ENCODE results near the gene BMPR1A.

Gene BMPR1A

DNA sequence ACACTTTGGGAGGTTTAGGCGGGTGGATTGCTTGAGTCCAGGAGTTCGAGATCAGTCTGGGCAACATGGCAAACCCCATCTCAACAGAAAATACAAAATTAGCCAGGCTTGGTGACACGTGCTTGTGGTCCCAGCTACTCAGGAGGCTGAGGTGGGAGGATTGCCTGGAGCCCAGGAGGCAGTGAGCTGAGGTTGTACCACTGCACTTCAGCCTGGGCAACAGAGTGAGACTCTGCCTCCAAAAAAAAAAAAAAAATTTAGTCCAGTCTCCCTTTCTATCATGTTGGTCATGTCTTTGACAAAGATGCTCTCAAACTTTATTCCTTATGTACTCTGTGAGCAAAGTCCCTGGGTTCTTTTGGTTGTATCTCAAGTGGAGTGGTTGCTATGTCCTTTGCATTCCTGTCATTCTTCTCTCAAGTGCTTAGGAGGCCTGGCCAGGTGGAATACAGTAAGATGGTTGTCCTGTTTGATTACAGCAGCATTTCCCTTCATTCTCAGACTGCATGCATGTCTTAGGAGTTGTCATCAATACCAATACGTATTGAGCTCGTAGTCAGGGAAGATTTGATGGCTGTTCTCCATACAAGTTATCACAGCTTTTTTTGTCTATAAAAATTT is 115.3 kb downstream of the BMPR1A start:
- POLR2A ChIA-PET, result no interaction called here
- TF ChIP-seq, protein P1, sequence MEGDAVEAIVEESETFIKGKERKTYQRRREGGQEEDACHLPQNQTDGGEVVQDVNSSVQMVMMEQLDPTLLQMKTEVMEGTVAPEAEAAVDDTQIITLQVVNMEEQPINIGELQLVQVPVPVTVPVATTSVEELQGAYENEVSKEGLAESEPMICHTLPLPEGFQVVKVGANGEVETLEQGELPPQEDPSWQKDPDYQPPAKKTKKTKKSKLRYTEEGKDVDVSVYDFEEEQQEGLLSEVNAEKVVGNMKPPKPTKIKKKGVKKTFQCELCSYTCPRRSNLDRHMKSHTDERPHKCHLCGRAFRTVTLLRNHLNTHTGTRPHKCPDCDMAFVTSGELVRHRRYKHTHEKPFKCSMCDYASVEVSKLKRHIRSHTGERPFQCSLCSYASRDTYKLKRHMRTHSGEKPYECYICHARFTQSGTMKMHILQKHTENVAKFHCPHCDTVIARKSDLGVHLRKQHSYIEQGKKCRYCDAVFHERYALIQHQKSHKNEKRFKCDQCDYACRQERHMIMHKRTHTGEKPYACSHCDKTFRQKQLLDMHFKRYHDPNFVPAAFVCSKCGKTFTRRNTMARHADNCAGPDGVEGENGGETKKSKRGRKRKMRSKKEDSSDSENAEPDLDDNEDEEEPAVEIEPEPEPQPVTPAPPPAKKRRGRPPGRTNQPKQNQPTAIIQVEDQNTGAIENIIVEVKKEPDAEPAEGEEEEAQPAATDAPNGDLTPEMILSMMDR (IDR thresholded peaks at IDR 0.05; ENCODE audit: insufficient read depth, low read length, missing control alignments), result no peak
- DNase-seq (ENCODE audit: low read depth, low spot score), result no peak

DNA sequence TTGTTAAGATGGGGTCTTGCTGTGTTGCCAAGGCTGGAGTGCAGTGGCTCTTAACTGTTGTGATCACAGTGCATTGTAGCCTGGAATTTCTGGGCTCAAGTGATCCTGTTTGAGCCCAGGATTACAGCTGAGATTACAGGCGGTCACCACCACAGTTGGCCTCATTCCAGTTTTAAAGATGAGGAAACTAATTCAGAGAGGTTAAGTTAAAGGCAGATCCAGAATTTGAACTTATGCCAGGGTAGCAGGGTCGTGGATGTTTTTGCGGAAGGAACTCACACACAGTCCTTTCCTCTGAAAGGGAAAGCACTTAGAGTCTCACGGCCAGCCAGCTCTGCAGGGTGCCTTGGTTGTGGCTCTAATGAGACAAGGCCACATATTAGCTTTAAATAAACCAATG is 116.3 kb downstream of the BMPR1A start:
- no peak overlapping the region for H3K4me3 ChIP-seq (ENCODE audit: low read depth, low read length)
- TF ChIP-seq, protein P1 (IDR thresholded peaks at IDR 0.05; ENCODE audit: insufficient read depth, low read length, missing control alignments), result no peak
- CTCF ChIA-PET, result interaction anchor here (0.7 to 1.3 kb wide), 4 partner anchors 8 to 184 kb away, joined by 3 to 5 read pairs (median 4); no protein-coding TSS in a partner anchor
- POLR2A ChIA-PET, result no interaction called here
- no peak for DNase-seq (ENCODE audit: low read depth, low spot score)

More for the DNA sequence above, 115.3 kb downstream of the BMPR1A start:
- CTCF ChIA-PET, result interaction anchor here (1.0 to 1.3 kb wide), 2 partner anchors 16 to 183 kb away, joined by 3 to 5 read pairs; no protein-coding TSS in a partner anchor
- H3K4me3 ChIP-seq (ENCODE audit: low read depth, low read length), result no peak overlapping the region

DNA sequence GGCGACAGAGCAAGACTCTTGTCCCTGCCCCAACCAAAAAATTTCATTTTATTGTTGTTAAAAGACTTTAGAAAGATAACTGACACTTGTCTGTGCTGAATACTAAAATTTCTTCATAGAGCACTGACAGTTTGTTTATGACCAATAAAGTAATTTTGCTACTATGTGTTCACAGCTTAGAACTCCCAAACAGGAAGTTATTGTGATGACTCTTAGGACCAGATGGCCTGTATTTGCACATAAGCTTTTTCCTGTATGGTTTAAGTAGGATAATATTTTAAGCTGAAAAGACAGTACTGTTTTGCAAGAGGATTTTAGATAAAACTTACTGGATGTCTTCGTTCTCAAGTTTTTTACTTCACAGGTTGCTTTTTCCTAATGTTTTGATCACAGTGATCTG is 120.3 kb downstream of the BMPR1A start:
- TF ChIP-seq, protein P1 (IDR thresholded peaks at IDR 0.05; ENCODE audit: insufficient read depth, low read length, missing control alignments), result no peak
- ChIA-PET POLR2A (no interaction called here), CTCF (interaction anchor here (0.5 to 2.2 kb wide), 5 partner anchors 17 to 234 kb away, joined by 3 to 11 read pairs (median 4); no protein-coding TSS in a partner anchor)
- H3K4me3 ChIP-seq (ENCODE audit: low read depth, low read length), result no peak overlapping the region
- DNase-seq (ENCODE audit: low read depth, low spot score), result peak; percentile 14

GRCh38 chr10:86878983-86879713 is 122.7 kb downstream of the BMPR1A start:
- no peak for DNase-seq (ENCODE audit: low read depth, low spot score)
- CTCF ChIA-PET, result interaction anchor here (0.7 to 2.2 kb wide), 3 partner anchors 13 to 186 kb away, joined by 4 to 11 read pairs (median 4); no protein-coding TSS in a partner anchor
- no peak overlapping the region for H3K4me3 ChIP-seq (ENCODE audit: low read depth, low read length)
- TF ChIP-seq, protein P1 (IDR thresholded peaks at IDR 0.05; ENCODE audit: insufficient read depth, low read length, missing control alignments), result no peak
- POLR2A ChIA-PET, result no interaction called here

DNA sequence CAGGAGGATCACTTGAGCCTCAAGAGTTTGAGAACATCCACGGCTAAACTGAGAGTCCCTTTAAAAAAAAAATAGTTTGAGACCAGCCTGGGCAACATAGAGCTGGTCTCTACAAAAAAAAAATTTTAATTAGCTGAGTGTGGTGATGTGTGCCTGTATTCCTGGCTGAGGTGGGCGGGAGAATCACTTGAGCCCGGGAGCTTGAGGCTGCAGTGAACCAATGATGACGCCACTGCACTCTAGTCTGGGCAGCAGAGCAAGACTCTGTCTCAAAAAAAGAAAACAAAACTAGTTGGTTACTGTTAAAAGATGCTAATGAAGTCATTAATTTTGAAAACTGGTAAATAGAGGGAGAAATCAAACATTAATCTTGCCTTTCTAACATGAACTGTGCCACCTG is 124.6 kb downstream of the BMPR1A start:
- TF ChIP-seq, protein P1 (IDR thresholded peaks at IDR 0.05; ENCODE audit: insufficient read depth, low read length, missing control alignments), result no peak
- H3K4me3 ChIP-seq (ENCODE audit: low read depth, low read length), result no peak overlapping the region
- ChIA-PET CTCF (interaction anchor here (0.7 to 1.4 kb wide), 2 partner anchors 8 to 19 kb away, joined by 3 read pairs; no protein-coding TSS in a partner anchor), POLR2A (interaction anchor here (0.7 kb wide), 1 partner anchor 48 kb away, joined by 3 read pairs; no protein-coding TSS in a partner anchor)
- no peak for DNase-seq (ENCODE audit: low read depth, low spot score)
